HG02588 (cell line): Measurements from ENCODE around the gene TIAM1.

Experiments
- ATAC-seq: cut with Tn5 transposase; IDR thresholded peaks from one replicate; pipeline ENCODE4 v1.9.1; 2021; ENCODE audit warnings: mild to moderate bottlenecking, moderate library complexity; ENCODE audit not compliant: unreplicated experiment

Gene TIAM1

DNA sequence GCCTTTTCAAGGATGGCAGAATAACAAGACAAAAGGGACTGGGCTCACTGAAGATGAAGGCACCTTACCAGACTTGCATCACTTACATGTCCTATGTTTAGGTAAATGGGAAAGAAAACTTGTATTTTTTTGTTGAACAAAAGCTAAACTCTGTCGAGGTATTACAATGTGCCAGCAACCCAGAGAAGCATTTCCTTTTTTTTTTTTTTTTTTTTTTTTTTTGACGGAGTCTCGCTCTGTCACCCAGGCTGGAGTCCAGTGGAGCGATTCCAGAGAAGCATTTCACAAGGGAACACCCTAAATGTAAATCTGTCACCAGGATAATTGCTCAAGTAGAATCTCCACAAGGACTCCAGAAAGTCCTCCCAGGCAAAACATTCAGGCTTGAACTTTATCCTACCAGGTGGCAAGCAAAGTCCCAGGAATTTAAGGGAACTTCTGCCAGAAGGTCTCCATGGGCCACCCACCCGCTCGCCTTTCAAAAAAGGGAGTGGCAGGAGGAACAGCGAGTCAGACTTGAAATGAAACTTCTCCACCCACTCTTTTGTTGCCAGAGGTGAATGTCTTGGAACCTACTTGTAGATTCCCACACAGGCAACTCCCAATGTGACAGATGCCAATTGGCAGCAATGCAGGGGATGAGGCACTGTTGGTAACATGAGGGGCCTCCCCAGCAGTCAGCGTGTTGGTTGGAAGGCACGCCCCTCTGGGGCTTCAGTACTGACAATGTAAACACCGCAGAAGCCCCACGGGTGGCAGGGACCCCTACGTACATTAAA lies 125.0 kb downstream of the TIAM1 start:
- ATAC-seq = no peak

DNA sequence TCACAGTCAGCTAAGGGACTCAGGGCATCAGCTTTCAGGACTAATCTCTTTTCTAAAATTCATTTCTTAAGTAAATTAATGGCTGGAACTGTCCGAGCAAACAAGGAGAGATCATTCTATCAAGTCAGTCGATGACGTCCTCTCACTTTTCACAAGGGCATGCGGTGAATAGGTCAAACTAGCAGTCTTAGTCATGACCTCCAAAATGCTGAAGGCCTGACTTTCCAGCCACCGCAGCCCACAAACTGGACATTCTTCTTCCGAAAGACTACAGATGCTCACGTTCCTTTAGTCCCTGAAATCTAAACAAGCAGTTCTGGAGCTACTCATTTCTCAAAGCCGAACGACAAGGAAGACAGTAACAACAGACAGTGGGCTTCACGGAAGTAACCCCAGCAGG lies 127.9 kb downstream of the TIAM1 start:
- no peak for ATAC-seq

DNA sequence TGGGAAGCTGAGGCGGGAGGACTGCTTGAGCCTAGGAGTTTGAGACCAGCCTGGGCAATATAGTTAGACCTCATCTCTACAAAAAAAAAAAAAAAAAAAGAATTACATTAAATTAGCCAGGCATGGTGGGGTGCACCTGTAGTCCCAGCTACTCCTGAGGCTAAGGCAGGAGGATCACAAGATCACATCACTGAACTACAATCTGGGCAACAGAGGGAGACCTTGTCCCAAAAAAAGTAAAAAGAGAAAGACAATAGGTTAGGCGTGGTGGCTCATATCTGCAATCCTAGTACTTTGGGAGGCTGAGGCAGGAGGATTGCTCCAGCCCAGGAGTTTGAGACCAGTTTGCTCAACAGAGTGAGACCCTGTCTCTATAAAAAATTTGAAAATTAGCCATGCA lies 130.3 kb downstream of the TIAM1 start:
- no peak for ATAC-seq

DNA sequence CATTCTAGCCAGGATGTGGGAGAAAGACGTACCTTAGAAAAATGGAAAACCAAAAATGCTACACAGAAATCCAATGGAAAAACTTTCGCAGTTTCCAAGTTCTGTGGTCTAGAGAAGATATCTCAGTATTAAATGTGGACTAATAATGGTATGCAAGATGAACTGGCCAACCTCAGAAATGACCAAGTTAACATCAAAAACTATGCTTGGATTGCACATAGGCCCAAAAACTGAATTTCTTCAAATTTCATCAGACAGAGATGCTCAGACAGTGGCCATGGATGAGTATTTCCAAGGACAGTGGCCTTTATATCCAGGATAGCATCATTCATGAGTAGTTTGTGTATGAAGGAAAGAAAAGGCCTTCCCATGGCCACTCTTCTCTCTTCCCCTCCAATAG lies 132.2 kb downstream of the TIAM1 start:
- no peak for ATAC-seq

DNA sequence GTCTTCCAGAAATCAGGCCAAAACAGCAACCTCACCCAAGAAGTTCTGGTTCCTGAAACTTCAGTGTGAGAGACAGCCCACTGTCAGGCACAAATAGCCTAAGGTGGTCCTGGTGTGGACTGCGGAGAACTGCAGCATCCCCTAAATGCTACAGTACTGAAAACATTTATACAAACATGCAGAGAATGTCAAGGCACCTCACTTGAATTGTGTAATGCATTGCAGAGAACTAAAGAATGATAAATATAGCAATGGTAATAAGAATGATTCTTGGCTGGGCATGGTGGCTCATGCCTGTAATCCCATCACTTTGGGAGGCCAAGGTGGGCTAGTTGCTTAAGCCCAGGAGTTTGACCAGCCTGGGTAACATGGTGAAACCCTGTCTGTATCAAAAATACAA lies 138.6 kb downstream of the TIAM1 start:
- no peak for ATAC-seq

DNA sequence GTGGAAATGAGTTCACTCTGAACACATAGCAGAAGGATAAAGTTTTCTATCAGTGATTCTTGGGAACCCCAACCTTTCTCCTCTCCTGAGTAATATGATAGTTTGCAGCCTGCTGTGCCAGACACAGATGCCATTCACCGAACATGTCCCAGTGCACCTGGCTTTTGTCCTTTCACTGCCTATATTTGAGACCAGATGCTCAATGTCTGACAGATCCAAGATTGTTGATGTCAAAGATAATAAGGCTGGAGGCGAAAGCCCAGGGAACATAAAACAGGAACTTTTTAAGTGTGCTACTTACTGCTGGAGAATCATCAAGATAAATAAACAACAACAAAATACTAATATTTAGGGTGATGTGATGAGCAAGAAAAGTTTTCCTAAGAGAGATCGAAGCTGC lies 139.3 kb downstream of the TIAM1 start:
- no peak for ATAC-seq

DNA sequence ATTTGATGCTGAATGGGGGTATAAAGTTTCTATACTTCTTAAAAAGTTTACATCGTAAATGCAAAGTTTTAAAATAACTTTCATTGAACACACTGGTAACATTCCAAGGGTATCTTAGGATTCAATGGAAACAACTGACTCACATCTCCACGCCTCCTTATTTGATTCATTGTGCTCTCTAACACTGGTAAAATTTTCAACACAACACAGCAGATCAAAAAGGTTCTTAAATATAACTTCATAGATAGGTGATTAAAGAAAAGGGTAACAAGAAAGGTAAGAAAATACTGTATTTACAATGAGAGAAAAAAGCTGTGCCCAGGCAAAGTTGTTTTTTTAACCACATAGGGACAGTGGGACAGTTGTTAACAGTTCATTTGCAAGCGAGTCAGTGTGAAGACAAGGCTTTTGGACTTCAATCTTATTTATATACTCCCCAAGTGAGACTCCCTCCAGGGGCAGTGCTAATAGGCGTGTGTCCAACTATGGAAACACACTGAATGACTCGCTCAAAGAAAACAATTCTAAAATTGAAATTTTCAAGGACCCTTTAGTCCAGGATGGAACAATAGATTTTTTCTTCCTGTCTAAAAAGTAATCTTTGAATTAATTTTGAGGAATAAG lies 140.5 kb downstream of the TIAM1 start:
- no peak for ATAC-seq

DNA sequence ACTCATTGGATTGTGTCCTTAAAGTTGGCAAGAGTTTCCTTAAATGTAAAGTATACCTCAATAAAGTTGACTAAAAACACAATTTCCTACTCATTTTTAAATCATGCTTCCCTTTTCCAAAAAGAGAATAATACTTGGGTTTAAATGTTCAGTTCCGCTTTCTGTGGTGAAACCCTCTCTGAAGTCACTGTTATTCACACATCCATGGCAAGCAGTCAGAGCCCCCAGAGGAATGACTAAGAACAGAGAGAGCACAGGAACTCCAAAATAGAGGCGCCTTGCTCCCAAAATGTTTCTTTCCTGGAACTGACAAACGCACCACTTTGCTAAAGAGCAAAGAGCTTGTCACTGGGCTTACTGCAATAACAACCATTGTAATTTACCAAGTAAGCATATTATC lies 142.5 kb downstream of the TIAM1 start:
- no peak for ATAC-seq

DNA sequence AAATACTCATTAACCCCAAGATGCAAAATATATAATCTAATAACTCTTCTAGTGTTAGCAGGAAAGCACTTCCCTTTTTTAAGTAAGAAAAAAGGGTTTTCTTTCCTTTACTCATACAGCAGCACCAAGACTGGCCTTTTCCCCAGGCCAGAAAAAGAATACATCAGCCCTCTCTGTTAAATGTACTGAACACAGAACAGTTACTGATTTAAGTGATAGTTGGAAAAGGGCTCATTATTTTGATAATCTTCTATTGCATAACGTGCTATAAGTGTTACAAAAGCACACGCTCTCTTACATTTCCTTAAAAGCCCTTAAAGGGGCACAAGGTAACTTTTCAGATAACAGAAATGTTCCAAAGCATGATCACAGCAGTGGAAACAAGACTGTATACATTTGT lies 142.9 kb downstream of the TIAM1 start:
- no peak for ATAC-seq

DNA sequence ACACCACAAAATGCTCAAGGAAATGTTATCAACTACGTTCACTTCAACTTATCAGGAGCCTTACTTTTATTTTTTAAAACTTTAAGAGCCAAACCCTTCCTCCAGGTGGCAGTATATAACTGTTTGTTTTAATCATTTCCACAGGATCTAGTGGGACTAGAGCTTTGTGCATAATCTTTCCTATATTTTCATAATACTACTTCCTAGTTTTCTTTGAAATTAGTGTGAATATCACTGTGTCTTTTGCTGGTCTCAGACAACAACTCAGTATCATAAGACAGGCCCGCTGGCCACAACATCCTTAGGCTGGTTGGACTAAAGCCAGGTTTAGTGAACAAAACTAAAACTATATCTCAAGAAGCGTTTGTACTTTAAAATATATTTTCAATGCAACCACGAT lies 145.5 kb downstream of the TIAM1 start:
- ATAC-seq = no peak

DNA sequence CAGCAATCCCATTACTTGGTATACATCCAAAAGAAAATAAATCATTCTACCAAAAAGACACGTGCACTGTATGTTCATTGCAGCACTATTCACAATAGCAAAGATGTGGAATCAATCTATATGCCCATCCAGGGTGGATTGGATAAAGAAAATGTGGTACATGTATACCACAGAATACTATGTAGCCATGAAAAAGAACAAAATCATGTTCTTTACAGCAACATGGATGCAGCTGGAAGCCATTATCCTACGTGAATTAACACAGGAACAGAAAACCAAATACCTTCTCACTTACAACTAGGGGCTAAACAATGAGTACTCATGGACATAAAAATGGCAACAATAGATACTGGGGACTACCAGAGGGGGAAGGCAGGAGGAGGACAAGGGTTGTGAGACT lies 147.3 kb downstream of the TIAM1 start:
- no peak for ATAC-seq

DNA sequence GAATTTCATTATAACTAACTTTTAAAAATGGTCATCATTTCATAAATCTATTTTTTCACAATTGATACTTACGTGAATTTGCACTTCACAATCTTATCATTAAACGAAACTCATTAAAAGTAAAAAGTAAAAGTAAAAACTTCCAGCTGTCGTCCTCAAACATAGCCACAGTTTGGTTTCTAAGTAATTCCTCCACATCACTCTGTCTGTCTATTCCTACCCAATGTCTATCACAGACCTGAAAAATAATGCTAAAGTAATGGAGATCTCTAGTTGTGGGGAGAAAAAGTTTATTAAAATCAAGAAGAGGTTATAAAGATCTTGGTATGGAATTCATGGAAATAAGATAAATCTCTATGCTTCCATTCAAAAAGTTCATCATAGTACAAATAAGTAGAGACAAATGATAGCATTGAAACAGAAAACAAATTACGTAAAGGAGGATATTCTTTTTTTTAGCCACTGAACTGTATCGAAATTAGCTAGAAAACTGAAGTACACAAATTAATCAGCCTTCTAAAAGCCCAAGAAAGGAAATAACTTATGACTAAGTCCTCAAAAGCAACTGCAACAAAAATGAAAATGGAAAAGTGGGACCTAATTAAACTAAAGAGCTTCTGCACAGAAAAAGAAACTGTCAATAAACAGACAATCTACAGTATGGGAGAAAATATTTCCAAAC lies 148.6 kb downstream of the TIAM1 start:
- no peak for ATAC-seq

DNA sequence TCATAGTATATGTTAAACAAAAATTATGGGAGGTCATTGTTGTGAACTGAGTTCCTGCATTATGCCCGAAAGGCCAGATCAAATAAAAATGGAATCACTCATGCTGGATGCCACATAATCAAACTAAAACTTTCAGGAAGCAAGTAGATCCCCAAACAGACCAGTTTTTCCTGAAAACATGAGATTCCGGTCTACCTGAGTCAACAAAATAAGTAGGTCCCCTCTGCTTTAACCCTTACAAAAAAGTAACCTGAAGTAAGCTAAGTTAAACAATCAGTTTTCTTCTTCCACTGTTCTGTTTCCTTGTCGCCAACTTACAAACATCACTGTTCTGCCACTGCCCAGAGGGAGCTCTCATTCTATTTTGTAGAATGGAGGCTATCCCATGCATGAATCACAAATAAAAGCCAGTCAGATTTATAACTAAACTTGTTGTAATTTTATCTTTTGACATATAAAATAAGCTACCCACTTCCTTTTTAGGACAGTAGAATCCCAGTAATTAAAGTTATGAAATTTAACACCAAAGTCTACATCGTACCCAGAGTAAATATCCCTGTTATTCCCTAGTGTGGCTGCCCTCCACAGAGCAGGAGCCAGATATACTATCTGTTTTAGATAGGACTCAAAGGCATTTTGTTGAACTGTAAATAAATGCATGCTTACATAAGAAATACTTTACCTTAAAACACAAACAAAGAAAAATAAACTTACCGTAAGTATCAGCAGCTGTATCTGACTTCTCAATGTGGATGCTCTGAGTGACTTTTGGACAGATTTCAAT lies 149.4 kb downstream of the TIAM1 start:
- no peak for ATAC-seq

DNA sequence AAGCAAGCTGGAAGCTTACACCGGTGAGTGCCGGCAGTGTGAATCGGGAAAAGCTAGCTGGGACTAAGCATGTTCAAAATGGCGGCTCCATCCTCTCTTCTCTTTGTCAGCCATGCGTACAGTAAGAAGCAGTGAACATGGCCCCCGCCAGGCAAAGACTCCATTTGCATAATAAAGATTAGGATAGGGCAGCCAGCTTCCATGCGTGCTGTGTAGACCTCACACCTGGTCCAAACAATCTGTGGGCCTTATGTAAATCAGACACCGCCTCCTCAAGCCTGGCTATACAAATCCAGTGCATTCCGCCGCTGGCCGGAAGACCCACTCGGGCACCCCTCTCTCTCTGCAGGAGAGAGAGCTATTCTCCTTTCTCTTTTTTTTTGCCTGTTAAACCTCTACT lies 150.3 kb downstream of the TIAM1 start:
- ATAC-seq = no peak

DNA sequence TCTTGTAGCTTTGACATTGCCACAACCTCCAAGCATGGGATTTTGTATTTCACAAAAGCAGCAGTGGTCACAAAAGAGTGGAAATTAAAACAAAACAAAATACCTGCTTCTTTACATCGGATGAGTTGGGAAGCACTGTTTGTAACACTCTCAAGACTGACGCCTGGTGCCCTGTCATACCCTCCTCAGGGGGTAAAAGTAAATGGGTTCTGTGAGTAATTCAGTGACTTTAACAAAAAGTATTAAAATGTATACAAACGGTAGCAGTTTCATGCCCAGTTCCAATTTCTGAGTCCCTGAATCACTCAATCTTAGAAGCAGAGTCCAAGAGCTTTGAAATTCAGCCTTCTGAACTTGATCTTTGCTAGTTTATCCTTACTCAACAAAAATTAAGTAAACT lies 152.5 kb downstream of the TIAM1 start:
- ATAC-seq = no peak

DNA sequence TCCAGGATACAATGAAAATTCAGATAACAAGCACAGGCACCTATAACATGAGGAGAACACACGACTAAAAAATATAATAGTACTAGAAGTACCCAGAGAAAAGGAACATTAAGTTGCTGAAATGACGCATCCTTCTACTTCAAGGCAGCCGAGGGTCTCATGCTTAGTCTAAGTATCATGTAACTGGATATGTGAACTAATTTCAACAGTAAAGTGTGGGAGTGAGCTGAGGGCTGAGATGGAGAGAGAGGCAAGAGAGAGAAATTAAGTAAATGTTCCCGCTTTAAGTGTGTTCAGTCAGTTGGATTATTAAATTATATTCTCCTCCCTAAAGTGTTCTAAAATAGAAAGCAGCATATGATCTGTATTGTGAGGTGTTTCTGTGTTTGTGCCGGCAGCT lies 153.5 kb downstream of the TIAM1 start:
- ATAC-seq = no peak

DNA sequence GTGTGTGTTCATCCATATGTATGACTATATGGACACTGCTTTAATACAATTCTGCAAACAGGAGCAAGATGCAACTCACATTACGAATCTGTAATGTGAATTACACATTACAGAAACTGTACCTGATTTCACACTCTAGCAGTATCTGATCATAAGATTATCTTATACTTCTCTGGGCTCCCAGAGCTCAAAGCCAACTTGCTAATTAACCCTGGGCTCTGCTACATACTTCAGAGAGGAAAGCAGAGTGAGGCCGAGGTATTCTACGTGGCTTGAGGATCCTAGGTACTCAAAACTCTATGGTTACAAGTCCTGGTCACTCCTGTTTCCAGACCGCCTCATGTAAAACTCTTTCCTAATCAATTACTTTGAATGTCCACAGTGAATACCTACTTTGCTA lies 156.6 kb downstream of the TIAM1 start:
- ATAC-seq = no peak

DNA sequence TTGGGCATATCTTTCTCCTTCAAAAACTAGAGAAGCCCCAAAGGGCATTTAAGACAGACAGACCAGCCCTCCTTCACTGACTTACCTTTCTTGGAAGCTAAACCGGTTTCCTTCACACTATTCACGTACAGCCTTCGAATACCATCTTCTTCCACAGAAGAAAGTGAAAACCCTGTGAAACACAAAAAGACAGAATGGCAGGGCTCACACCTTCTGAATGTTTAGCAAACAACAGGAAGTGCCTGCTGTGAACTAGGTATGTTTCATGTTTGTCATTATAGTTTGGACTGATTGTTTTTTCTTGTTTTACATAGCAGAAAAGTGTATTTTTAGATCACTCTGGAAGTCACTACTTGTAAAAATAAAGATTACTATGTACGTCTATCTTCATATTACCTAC lies 157.1 kb downstream of the TIAM1 start:
- no peak for ATAC-seq

DNA sequence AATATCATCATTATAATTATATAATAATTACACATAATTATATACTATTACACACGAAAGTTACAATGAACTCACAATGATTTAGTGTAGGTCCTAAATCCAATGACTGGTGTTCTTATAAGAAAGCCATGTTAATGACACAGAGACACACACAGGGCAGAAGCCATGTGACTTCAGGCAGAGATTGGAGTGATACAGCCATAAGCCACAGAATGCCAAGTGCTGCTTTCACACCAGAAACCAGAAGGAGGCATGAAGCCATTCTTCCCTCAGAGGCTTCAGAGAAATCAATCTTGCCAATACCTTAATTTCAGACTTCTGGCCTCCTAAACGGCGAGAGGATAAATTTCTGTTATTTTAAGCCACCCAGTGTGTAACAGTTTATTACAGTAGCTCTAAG lies 158.4 kb downstream of the TIAM1 start:
- ATAC-seq = no peak

DNA sequence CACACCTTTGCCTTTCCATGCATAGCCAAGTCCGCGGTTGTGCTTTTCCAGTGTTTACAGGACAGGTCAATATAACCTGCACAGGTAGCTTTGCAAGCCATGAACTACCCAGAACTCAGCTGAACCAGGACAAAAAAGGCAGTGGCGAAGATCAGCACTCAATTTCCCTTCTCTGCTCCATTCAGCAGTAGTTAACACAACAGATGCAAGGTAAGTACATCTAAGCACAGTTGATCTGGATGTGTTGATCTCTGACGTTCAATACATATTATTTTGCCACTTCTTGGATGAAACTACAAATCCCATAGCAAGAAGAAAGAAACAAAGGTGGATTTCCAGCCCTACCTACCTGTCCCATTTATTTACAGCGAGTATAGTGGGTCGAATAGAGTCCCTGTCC lies 159.2 kb downstream of the TIAM1 start:
- ATAC-seq = no peak

DNA sequence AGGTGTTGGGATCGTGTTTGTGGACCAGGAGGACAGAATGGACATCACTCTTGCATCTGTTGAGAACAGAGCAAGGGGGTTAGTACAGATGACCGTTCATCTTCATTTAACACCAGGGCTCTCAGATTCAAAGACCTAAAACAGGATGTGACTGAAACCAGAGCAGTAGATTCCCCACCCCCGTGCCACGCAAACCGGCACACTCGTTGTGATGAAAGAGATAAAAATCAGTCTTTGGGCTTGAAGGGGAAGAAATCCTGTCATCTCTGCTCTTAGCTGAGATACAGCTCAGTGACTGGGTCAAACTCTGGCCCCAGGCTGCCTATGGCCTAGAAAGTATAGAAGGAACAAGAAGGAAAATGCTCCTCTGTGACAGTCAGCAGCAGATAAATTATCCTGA lies 159.6 kb downstream of the TIAM1 start:
- ATAC-seq = no peak
